ENCODE measurements around the gene RNASE11.

Gene RNASE11

GRCh38 chr14:20546877-20547276, 40.9 kb downstream of the RNASE11 start:
- no peak overlapping the region for H3K23ac ChIP-seq (ENCODE audit: low read length)
- H3K4me2 ChIP-seq (ENCODE audit: low read length): no peak overlapping the region
- H2BK120ac ChIP-seq (ENCODE audit: insufficient read depth, low read length, poor library complexity): no peak overlapping the region
- H3K27me3 ChIP-seq (ENCODE audit: insufficient read depth, low read length): no peaks in the 10 kb centered on the region
- no peak overlapping the region for H2BK5ac ChIP-seq (ENCODE audit: low read depth, low read length, poor library complexity)
- H3K27ac ChIP-seq (ENCODE audit: low read depth, low read length): no peak overlapping the region
- H3K79me2 ChIP-seq (ENCODE audit: control insufficient read depth, insufficient read depth, low read length, poor library complexity): no peaks in the 10 kb centered on the region
- no peak overlapping the region for H3K14ac ChIP-seq (ENCODE audit: low read length)
- no peaks in the 10 kb centered on the region for H3K9me3 ChIP-seq (ENCODE audit: insufficient read depth, low read depth, low read length)
- DNase-seq: no peak
- no peak overlapping the region for H4K12ac ChIP-seq (ENCODE audit: low read depth, low read length)
- H3K4me1 ChIP-seq (ENCODE audit: control insufficient read depth in 1 of 2, insufficient read depth in 2 of 2, low read length in 2 of 2): peaks cover 0 to 4% of the 10 kb centered on the region in 2 experiments
- no peak overlapping the region for H2BK12ac ChIP-seq (ENCODE audit: low read length)
- H2AK5ac ChIP-seq (ENCODE audit: low read length): no peak overlapping the region
- no peak overlapping the region for H3K18ac ChIP-seq (ENCODE audit: low read length)
- H4K91ac ChIP-seq (ENCODE audit: low read depth, low read length): no peak overlapping the region
- no peak overlapping the region for H4K8ac ChIP-seq (ENCODE audit: low read depth, low read length)
- H3K79me1 ChIP-seq (ENCODE audit: low read length): no peaks in the 10 kb centered on the region
- WGBS (ENCODE audit: extremely low coverage, insufficient coverage, insufficient read length): no CpG with 5 or more reads among the region's 3 CpGs
- H3K4me3 ChIP-seq (ENCODE audit: low read depth, low read length): no peak overlapping the region
- no peak overlapping the region for H3K4ac ChIP-seq (ENCODE audit: low read depth, low read length)
- H3K36me3 ChIP-seq (ENCODE audit: control insufficient read depth in 1 of 2, insufficient read depth in 2 of 2, low read length in 2 of 2): no peaks in the 10 kb centered on the region
- no peak overlapping the region for H3K9ac ChIP-seq (ENCODE audit: low read length)
- H2AFZ ChIP-seq (ENCODE audit: insufficient read depth, low read length, poor library complexity): no peak overlapping the region

DNA sequence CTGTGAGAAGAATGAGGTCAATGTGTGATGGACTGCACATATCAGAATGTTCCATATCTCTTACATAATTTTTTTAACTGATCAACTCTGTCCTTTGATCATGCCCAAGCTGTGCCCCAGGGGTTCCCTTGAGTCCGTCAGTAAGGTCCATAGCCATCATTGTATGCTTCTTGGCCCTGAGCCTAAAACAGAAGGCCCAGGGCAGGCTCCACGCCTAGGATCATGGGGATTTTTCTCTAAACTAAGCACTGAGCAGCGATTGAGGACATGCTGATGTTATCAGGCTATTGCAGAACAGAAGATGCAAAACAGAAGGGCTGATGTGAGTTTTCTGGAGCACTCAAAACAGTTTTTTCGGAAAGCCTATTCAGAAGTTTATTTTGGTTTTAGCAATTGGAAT, 47.9 kb downstream of the RNASE11 start:
- no peak overlapping the region for H2AFZ ChIP-seq (ENCODE audit: insufficient read depth, low read length, poor library complexity)
- H3K4me3 ChIP-seq (ENCODE audit: low read depth, low read length): no peak overlapping the region
- DNase-seq: no peak
- H4K91ac ChIP-seq (ENCODE audit: low read depth, low read length): no peak overlapping the region
- H3K4me1 ChIP-seq (ENCODE audit: control insufficient read depth in 1 of 2, insufficient read depth in 2 of 2, low read length in 2 of 2): no peaks in the 10 kb centered on the region
- no peak overlapping the region for H3K23ac ChIP-seq (ENCODE audit: low read length)
- no peak overlapping the region for H3K4ac ChIP-seq (ENCODE audit: low read depth, low read length)
- no peak overlapping the region for H3K14ac ChIP-seq (ENCODE audit: low read length)
- no peak overlapping the region for H2BK120ac ChIP-seq (ENCODE audit: insufficient read depth, low read length, poor library complexity)
- H2BK5ac ChIP-seq (ENCODE audit: low read depth, low read length, poor library complexity): no peak overlapping the region
- H3K36me3 ChIP-seq (ENCODE audit: control insufficient read depth in 1 of 2, insufficient read depth in 2 of 2, low read length in 2 of 2): no peaks in the 10 kb centered on the region
- H3K9me3 ChIP-seq (ENCODE audit: insufficient read depth, low read depth, low read length): no peaks in the 10 kb centered on the region
- H3K79me1 ChIP-seq (ENCODE audit: low read length): no peaks in the 10 kb centered on the region
- H3K27me3 ChIP-seq (ENCODE audit: insufficient read depth, low read length): no peaks in the 10 kb centered on the region
- no peak overlapping the region for H3K27ac ChIP-seq (ENCODE audit: low read depth, low read length)
- no peak overlapping the region for H4K8ac ChIP-seq (ENCODE audit: low read depth, low read length)
- H4K12ac ChIP-seq (ENCODE audit: low read depth, low read length): no peak overlapping the region
- WGBS (ENCODE audit: extremely low coverage, insufficient coverage, insufficient read length): no CpG with 5 or more reads among the region's 4 CpGs
- no peak overlapping the region for H3K18ac ChIP-seq (ENCODE audit: low read length)
- no peak overlapping the region for H3K9ac ChIP-seq (ENCODE audit: low read length)
- H2BK12ac ChIP-seq (ENCODE audit: low read length): no peak overlapping the region
- H3K79me2 ChIP-seq (ENCODE audit: control insufficient read depth, insufficient read depth, low read length, poor library complexity): no peaks in the 10 kb centered on the region
- H2AK5ac ChIP-seq (ENCODE audit: low read length): no peak overlapping the region
- no peak overlapping the region for H3K4me2 ChIP-seq (ENCODE audit: low read length)
